T-helper 2 cell treated with Interferon-gamma antibody and Interleukin-4, amounts not matched to agents 100 ng/mL and 5 ng/mL, for 36 hours (primary cell): ENCODE data around the gene PIEZO1. TPM values are rescaled to one million over a fixed set of nuclear protein-coding genes. Genes with fewer than 3 reads are reported as not detected.
"Not testable (repeated sequence)": the region's sequence is repeated elsewhere in the genome, so short reads cannot be mapped to it uniquely, and the experiment has no call there.

Source experiments
- intact Hi-C: fragments of 100-400 bp; cut with micrococcal nuclease; formaldehyde crosslinking; loops from one replicate; pipeline ENCODE4 v1.15.1; 2023
- total RNA-seq: library from RNA; stranded (reverse); gene quantifications from 2 replicates; pipeline ENCODE4 v1.2.3, GENCODE V29; 2022

Gene PIEZO1, protein sequence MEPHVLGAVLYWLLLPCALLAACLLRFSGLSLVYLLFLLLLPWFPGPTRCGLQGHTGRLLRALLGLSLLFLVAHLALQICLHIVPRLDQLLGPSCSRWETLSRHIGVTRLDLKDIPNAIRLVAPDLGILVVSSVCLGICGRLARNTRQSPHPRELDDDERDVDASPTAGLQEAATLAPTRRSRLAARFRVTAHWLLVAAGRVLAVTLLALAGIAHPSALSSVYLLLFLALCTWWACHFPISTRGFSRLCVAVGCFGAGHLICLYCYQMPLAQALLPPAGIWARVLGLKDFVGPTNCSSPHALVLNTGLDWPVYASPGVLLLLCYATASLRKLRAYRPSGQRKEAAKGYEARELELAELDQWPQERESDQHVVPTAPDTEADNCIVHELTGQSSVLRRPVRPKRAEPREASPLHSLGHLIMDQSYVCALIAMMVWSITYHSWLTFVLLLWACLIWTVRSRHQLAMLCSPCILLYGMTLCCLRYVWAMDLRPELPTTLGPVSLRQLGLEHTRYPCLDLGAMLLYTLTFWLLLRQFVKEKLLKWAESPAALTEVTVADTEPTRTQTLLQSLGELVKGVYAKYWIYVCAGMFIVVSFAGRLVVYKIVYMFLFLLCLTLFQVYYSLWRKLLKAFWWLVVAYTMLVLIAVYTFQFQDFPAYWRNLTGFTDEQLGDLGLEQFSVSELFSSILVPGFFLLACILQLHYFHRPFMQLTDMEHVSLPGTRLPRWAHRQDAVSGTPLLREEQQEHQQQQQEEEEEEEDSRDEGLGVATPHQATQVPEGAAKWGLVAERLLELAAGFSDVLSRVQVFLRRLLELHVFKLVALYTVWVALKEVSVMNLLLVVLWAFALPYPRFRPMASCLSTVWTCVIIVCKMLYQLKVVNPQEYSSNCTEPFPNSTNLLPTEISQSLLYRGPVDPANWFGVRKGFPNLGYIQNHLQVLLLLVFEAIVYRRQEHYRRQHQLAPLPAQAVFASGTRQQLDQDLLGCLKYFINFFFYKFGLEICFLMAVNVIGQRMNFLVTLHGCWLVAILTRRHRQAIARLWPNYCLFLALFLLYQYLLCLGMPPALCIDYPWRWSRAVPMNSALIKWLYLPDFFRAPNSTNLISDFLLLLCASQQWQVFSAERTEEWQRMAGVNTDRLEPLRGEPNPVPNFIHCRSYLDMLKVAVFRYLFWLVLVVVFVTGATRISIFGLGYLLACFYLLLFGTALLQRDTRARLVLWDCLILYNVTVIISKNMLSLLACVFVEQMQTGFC (N-terminal part only)
- total RNA-seq = 289 and 306 TPM in 2 replicates

DNA sequence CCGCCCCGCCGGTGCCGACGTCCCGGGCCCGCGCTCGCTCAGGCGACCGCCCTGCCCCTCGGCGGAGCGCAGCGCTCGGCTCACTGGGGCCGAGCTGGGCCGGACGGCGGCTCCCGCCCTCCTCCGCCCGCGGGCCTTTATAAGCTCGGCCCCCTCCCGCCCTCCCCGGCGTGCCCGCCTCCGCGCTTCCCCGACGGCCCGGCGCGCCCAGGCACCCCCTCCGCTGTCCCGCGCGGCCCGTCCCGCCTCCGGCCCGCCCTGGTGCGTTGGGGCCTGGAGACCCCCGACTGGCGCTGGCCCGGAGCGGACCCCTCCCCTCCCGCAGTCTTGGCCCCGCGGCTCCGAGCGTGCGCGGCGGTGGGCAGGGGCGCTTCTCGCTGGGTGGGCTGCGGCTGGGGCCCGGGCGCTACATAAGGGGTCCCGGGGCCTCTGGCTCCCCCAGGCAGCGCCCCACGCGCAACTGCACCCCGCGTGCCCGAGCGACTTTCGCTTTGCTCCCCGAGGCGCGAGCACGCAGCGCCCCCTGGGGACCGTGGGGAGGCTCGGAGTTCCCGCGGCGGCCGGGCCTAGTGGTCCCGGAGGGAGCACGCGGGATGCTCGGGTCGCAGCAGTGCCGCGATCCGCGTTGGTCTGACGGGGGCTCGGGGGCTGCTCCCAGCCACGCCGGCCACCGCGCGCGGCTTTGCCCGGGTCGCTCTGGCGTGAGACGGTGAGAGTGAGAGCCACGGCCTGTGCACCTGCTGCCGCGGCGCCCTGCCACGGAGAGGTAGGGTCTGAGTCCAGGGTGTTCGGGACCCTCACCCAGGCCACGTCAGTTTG lies at the start of gene PIEZO1:
Gene PIEZO1, minus strand, starts transcription at position 115 of the 819 bp plus-strand sequence. CDS start 256 bp downstream, outside the sequence.
- intact Hi-C loops = loop anchor here (1.0 to 10.0 kb wide), 5 partner anchors 18 to 331 kb away; partner anchors contain the start of genes CDT1, ZC3H18 and ZFPM1

DNA sequence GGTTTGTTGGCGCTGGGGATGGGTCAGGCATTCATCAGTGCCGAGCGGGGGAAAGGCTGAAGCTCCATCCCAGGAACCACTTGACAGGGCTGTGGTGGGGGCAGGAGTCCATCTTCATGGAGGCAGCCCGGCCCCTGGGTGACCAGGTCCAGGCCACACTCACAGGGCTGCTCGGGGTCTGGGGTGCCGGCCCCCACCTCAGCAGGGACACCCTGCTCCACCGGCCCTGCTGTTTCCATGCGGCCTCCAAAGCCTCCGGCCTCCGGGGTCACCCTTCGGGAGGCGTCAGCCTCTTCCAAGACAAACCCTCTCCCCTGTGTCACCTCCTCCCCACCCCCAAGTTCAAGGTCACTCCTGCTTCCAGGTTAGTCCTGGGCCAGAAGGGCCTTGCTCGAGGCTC lies 49.6 kb upstream of the PIEZO1 start:
- intact Hi-C loops = no loop called here

DNA sequence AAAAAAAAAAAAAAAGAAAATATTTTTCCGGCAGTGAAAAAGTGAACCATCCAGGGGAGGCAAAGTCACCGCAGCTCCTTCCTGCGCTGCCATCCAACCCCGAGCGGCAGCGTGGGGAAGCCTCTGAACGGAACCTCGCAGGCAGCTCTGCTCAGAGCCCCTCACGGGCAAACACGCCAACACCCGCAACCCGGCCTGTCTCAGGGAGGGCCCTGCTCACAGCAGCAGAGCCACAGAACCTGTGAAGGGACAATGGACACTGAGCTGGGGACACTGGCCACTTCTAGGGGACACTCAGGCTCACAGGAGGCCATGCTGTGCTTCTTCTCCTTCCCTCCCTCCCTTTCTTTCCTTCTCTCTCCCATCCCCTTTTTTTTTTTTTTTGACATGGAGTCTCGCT lies 48.1 kb upstream of the PIEZO1 start:
- intact Hi-C loops = no loop called here

DNA sequence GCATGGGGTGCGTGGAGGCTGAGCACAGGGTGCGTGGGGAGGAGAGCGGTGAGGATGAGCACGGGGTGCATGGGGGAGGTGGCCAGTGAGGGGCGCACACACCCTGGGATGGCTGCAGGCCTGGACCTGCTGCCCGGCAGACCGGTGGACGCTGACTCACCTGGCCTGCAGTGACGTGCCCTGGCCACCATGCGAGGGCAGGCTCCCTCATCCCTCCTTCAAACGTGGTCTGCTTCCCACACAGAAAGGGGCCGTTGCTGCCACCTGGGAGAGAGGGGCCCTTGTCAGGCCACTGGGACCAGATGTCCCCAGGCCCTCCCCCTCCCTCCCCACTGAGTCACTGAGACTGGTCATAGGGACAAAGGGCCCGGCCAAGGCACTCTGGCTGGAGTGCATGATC lies 46.8 kb upstream of the PIEZO1 start:
- intact Hi-C loops = no loop called here

DNA sequence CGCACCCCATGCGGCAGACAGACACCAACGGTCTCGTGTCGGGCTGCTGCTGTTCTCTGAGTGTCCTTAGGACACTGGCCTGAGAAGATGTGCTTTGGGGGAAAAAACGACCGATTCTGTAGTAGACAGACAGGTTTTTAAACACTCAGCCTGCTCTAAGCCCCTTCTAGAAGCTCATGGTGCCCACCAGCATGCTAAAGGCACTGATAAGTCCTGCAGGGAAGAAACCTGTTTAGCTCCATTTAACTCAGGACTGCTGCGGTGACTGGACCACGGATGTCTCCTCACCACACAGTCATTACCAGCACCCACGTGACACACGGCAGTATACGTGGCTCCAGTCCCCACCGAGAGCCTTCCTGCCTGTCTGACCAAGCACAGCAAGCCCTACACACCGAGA lies 45.8 kb upstream of the PIEZO1 start:
- intact Hi-C loops = no loop called here

DNA sequence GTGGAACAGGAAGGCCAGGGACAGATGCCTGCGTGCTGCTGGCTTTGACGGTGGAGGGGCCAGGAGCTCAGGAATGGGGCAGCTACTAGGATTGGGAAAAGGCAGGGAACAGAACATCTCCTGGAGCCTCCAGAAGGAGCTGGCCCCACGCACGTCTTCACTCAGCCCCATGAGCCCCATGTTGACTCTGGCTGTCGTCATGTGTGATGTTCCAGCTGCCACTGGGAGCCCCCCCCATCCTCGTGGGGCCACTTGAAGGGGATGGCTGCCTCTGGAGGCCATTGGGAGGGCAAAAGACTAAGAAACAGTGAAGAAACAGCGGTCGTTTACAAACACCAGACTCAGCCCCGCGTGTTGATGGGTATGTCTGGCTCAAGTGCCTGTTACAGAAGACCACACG lies 45.2 kb upstream of the PIEZO1 start:
- intact Hi-C loops = no loop called here

DNA sequence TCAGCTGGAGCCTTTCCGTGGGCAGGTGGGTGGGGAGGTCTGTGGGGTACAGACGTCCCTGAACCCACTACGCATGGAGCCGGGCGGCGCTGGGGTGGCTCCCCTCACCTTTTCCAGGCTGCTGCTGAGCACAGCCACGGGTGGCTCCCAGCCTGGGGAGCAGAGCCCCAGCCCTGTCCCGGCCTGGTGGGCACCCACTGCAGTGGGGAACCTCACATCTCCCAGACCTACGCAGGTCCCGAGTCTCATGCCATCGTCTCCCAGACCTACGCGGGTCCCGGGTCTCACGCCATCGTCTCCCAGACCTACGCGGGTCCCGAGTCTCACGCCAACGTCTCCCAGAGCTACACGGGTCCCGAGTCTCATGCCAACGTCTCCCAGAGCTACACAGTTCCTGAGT lies 43.7 kb upstream of the PIEZO1 start:
- intact Hi-C loops = no loop called here

DNA sequence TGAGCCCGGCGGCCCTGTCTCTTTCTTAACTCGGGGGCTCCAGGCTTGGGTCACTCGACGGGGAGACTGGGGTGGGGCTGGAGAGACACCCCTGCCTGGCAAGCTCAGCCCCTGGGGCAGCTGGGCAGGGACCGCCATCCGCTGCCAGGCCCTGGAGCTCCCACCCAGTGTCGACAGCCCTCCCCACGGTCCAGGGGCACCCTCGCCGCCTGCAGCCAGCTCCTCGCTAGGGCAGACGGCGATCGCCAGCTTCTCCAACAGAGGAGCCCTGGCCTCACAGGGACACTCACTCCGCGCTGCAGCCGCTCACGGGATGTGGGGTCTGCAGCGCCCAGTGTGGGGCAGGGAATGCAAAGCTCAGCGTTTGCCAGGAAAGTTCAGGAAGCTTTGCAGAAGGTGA lies 42.7 kb upstream of the PIEZO1 start:
- intact Hi-C loops = no loop called here

DNA sequence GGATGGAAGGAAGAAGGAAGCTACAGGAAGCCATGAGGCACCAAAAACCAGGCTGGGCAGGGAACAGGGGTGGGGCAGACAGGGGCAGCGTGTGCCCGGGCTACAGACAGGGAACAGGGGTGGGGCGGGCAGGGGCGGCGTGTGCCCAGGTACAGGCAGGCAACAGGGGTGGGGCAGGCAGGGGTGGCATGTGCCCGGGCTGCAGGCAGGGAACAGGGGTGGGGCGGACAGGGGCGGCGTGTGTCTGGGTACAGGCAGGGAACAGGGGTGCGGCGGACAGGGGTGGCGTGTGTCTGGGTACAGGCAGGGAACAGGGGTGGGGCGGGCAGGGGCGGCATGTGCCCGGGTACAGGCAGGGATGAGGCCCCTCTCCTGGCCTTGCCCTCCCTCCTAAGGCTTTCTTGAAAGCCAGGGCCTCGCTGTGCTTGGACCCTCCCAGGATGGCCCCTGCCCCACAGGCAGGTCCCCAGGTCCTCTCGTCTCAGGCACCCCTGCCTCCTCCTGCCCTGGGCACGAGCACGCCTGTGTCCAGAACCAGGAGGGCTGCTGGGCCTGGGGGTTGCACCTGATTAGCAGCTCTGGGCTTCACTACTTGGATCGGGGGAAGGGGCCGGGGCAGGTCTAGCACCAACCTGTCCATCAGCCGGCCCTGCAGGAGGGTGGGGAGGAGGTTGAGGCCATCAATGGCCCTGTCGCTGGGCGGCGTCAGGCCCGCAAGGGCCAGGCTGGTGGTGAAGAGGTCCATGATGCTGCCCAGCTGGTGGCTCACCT lies 41.2 kb upstream of the PIEZO1 start:
- intact Hi-C loops = no loop called here

DNA sequence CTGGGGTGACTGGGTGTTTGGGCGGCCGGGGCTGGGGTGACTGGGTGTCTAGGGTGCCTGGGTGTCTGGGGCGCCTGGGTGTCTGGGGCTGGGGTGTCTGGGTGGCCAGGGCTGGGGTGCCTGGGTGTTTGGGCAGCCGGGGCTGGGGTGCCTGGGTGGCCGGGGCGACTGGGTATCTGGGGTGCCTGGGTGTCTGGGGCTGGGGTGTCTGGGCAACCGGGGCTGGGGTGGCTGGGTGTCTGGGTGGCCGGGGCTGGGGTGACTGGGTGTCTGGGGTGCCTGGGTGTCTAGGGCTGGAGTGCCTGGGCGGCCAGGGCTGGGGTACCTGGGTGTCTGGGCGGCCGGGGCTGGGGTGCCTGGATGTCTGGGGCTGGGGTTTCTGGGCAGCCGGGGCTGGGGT lies 40.1 kb upstream of the PIEZO1 start:
- intact Hi-C loops = no loop called here

DNA sequence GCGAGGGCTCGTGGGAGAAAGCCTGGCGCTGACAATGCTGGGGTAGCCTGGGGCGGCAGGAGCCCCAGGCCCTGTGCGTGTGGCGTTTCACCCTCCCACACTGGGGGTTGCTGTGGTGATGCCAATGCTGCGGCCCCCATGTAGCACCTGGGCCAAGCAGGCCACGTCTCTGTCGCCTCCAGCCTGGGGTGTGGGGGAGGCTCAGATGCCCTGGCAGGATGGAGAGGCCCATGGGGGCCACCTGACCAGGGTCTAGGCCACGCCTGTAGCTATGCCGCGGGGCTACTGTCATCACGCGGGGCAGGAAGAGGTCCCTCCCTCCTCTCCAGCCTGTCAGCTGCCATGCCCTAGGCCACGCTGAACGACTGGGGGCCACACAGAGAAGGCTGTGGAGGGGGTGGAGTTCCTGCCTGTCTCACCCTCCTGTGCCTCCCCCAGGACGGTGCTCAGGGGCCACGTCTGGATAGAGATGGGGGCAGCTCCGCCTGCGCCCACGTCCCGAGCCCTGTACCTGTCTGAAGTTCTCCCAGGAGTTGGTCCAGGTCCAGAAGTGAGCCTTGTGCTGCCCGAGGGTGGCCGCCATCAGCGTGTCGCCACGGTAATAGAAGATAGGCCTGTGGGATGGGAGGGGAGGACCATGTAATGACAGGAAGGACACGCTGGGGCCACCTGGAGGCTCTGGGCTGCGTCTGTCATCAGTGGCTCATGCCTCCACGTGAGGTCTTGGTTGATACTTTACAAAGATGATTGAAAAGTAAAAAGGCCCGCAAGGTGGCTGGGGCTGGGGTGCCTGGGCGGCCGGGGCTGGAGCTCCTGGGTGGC lies 39.4 kb upstream of the PIEZO1 start:
- intact Hi-C loops = no loop called here

DNA sequence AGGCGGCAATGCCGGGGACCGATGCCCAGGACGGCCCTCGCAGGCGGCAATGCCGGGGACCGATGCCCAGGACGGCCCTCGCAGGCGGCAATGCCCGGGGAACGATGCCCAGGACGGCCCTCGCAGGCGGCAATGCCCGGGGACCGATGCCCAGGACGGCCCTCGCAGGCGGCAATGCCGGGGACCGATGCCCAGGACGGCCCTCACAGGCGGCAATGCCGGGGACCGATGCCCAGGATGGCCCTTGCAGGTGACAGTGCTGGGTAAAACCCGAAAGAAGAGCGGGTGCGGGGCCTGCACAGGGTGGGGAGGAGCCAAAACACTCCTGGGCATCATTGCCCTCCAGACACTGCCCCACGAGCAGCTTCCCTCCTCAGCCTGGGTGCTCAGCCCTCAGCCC lies 38.6 kb upstream of the PIEZO1 start:
- intact Hi-C loops = not testable (repeated sequence)

DNA sequence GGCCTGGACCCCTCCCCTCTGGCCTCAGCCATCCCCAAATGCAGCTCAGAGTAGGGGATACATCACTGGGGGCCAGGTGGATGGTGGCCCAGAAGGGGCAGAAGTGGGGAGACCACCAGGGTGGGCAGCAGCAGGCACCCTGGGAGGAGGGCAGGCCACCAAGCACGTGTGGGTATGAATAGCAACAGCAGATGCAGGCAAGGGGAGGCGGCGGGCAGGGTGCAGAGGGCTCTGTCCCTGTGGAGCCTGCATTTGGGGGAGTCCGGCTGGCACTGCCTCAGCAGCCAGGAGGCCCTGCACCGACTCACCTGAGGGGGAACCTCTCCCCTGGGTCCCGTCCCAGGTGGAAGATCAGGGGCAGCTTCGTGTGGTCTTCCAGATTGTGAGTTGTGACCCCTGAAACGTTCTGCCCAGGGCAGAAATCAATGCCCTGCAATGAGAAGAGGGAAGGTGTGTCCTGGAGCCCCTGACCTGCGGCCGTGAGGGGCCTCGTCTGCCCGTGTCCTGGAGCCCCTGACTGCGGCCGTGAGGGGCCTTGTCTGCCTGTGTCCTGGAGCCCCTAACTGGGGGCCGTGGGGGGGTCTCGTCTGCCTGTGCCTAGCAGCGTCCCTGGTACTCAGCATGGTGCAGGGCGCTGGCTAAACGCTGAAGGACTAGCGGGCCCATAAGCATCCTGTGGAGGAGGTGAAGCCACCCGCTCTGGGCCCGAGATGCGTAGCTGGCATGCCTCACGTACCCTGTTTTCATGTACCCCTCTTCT lies 37.4 kb upstream of the PIEZO1 start:
- intact Hi-C loops = no loop called here

DNA sequence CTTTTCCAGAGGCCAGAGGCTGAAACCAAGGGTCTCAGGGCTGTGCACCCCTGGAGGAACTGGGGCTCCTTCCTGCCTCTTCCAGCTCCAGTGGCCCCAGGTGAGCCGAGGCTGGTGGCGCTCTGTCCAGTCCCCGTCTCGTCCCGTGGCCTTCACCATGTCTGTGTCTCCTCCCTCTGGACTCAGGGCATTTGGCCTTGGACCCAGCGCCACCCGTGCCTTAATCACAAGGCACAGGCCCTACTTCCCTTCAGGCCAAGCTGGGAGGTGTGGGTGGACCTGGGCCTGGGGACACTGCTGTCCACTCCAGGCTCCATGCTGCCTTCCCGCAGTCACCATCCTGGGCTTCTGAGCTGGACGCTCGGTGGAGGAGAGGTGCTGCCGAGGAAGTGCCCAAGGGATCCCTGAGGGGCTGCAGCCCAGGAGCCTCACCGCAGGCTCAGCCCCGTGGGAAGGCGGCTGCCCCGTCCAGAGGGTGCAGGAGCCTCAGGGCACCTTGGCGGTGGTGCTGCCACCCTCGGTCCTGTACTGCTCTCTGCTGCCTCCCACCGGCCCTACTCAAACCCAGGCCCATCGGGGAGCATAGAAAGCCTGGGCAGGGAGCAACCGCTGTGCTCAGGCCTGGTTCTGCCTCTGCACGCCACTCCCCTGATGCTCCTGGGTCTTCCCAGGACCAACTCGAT lies 36.3 kb upstream of the PIEZO1 start:
- intact Hi-C loops = no loop called here

DNA sequence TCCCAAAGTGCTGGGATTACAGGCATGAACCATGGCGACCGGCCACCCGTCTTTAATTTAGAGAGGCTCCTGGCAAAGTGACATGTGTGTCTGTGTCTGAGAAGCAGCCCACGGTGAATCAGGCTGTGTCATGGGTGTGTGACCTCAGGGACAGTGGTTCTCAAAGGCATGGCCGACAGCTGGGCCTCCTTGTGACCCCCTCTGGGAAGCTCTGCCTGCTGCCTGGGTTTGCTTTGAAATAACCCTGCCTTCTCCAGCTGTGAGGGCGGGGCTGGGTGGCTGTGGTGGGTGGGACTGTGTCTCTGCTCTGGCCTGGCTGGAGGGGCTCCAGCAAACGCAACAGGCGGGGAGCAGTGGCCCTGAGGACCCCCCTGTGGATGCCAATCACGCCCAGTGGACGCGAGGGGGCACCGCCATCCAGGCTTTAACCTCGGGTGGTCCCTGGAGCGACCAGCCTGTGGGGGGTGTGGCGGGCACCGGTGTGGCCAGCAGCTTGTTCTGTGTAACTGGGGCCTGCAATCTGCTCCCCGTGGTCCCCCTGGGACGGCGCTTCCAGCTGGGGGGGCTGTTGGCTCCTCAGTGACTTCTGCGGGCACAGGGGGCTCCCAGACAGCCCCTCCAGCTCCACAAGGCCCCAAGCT lies 35.5 kb upstream of the PIEZO1 start:
- intact Hi-C loops = no loop called here

DNA sequence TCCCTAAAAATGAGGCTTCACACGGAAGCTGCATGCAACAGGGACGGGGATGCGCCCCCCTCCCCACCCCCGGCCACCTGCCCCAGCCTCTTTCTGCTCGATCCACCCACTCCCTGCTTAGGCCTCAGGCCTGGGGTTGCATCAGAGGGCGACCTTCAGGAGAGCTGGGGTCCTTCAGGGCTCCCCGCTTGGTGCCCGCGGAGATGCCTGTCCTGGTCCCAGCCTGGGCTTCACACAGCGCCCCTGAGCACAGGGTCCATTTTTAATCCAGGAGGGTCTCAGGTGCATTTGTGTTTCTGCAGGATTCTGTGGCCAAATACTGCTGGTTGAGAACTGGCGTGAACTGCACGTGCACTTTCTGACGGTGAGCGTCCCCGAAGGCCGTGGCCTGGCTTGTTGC lies 34.1 kb upstream of the PIEZO1 start:
- intact Hi-C loops = no loop called here

DNA sequence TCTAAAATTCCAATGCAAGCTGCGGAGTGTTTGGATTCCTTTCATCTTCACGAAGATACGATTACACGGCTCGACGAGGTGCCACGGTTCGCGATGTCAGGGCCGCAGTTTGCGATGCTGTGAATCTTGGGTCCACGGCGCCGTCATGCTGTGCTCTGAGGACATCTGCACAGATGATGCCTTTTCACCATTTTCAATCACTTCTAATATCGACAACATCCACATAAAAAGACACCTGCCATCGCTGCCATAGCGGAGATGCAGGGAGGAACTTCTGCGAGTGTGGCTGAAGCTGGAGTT lies 33.5 kb upstream of the PIEZO1 start:
- intact Hi-C loops = no loop called here
